Measurements from ENCODE around the gene DGCR6L.
"Not testable (repeated sequence)": the region's sequence is repeated elsewhere in the genome, so short reads cannot be mapped to it uniquely, and the experiment has no call there.

The DGCR6L gene

DNA sequence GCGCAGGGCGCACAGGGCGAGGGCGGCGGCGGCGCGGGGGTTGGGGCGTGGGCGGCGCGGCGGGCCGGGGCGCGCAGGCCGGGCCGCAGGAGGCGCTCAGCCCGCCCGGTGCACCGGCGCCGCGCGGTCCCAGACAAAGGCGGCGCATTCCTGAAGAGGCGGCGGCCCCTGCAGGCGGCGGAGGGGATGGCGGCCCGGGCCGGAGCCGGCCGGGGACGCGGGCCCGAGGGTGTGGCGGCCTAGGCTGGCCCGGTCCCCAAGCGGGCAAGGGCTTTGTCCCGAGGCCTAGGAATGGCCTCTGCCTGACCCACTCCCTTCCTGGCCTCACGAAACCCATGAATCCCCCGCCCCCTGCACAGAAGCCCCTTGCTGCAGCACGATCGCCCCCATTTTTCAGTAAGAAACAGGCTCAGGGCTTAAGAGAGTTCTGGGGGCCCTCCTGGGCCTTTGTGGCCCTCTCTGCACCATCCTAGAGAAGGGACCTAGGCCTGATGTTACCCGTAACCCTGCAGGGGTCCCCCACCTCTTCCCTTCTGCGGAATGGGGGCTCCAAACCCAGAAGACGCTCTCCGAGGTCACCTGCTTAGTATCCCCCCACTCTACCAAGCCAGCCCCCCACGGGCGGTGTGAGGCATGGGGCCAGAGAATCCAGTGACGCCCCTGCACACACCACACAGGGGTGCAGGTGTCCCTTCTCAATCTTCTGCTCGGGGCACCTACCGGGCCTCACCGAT lies 51.4 kb downstream of the DGCR6L start, which contains the start of gene RTN4R:
Gene RTN4R (minus strand): TSS at position 40 of the 734 bp plus-strand sequence. CDS start 226 bp downstream, outside the sequence.
- peak; percentile 81 for DNase-seq
- Histone ChIP-seq H3K4me3 (ENCODE audit: low read depth, low read length) (peak within 1 kb of the TSS; percentile 49), H3K4me1 (no peaks in the 10 kb centered on the region), H3K9me3 (no peaks in the 10 kb centered on the region), H3K36me3 (no peaks in the 10 kb centered on the region), H3K27me3 (no peaks in the 10 kb centered on the region)
- TF ChIP-seq, protein P1, sequence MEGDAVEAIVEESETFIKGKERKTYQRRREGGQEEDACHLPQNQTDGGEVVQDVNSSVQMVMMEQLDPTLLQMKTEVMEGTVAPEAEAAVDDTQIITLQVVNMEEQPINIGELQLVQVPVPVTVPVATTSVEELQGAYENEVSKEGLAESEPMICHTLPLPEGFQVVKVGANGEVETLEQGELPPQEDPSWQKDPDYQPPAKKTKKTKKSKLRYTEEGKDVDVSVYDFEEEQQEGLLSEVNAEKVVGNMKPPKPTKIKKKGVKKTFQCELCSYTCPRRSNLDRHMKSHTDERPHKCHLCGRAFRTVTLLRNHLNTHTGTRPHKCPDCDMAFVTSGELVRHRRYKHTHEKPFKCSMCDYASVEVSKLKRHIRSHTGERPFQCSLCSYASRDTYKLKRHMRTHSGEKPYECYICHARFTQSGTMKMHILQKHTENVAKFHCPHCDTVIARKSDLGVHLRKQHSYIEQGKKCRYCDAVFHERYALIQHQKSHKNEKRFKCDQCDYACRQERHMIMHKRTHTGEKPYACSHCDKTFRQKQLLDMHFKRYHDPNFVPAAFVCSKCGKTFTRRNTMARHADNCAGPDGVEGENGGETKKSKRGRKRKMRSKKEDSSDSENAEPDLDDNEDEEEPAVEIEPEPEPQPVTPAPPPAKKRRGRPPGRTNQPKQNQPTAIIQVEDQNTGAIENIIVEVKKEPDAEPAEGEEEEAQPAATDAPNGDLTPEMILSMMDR (IDR thresholded peaks at IDR 0.05; ENCODE audit: low read depth, low read length): peak; percentile 44

DNA sequence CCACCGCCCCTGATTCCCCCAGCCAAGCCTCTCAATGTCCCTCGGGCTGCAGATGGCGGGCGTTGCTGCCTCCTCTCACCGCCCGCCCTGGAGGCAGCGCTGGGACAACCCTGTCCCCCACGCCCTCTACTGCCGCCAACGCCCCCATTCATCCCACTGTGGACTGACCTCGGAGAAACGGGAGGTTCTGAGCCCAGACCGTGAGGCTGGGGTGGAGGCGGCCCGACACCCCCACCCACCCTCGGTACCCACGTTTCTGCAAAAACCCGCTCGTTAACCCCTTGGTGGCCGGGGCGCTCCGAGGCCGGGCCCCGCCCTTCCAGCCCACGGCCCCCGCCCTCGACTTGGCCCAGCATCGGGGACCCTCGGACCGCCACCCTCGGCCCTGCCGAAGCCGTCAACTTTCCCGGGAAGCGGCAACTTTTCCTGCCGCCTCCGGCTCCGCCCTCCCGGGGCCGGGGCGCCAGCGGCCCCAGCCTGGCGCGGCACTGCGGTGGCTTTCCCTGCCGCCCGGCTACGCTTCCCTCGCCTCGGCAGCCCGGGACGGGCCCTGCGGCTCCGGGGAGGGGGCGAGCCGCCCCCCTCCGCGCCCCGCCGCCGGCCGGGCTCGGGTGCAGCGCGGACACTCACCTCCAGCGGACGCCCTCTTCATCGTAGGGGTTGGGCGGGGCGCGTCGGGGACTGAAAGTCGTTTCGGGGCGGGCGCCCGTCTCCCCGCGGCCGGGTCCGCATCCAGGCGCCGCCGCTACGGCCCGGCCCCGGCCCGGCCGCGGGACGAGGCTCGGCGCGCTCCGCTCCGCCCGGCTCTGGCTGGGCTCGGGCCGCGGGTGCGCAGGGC lies 52.2 kb downstream of the DGCR6L start:
- no peak for DNase-seq
- H3K4me1 ChIP-seq: no peaks in the 10 kb centered on the region
- H3K36me3 ChIP-seq: no peaks in the 10 kb centered on the region
- TF ChIP-seq, protein P1 (IDR thresholded peaks at IDR 0.05; ENCODE audit: low read depth, low read length): no peak
- no peaks in the 10 kb centered on the region for H3K9me3 ChIP-seq
- H3K4me3 ChIP-seq (ENCODE audit: low read depth, low read length): peak overlapping the region; percentile 49
- no peaks in the 10 kb centered on the region for H3K27me3 ChIP-seq

DNA sequence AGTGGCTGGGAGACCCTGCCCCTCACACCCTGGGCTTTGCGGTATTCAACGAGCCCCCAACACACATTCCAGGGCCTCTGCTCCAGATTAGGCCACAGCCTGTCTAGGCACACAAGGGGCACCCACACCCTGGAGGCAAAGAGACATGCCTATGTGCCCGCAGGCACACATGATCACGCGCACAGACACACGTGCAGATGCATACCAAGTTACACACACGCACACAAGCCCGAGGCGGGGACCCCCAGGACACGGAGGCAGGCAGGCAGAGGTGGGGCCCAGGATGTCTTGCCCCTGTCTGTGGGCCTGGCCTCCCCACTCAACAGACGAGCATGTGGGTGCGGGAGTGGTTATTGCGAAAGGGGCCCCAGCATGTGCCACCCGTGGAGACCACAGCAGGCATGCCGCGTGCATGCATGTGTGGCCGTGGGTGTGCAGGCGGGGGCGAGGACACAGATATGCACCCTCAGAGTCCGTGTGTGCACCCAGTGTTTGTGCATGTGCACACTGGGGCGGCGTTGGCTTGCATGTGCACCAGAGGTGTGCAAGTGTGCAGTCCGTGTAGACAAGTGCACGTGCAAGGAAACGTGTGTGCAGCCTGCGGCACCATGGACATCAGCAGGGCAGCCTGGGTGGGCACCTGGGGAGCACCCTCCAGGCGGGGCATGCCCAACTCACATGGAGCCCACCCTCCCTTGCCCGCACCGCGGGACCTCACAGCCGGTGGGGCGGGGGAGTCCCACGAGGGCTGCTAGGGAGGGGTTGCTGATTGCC lies 53.0 kb downstream of the DGCR6L start:
- not testable (repeated sequence) for H3K9me3 ChIP-seq, H3K27me3 ChIP-seq, H3K36me3 ChIP-seq, DNase-seq, H3K4me1 ChIP-seq
- peak overlapping the region; percentile 49 for H3K4me3 ChIP-seq (ENCODE audit: low read depth, low read length)

DNA sequence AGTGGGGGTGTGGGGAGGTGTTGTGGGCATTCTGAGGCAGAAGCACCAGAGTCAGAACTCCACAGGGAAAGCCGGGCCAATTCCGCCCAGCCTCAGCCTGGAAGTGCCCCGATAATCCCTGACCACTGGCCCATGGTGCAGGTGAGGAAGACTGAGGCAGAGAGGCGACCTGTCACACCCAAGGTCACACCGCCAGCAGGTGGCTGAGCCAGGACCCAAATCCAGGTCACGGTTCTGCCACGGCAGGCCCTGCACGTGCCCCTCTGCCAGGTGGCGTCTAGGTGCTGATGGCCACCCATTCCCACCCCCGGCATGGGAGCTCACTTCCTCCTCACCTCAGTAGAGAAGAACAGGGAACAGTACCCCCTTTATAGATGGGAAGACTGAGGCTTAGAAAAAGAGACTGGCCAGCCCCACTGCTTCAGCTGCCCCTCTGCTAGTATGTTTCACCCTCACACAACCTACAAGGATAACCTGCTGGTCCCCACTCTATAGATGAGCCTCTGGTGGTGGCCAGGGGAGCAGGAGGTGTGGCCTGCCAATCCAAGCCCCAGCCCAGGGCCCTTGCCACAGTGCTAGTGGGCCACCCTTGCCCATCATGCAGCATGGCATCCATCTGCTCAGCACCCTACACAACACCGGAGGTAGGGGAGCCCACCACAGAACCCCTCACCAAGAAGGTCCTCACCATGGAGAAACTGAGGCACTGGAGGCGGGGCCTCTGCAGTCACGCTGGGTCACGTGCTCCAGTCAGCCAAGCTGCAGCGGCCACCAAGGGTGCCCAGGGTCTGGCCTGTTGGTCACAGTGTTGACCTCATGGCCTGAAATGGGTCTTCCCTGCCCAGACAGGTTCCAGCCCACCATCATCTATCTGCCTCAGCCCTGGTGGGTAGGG lies 53.8 kb downstream of the DGCR6L start:
- not testable (repeated sequence) for DNase-seq; H3K9me3 ChIP-seq; H3K27me3 ChIP-seq; H3K4me3 ChIP-seq (ENCODE audit: low read depth, low read length); H3K36me3 ChIP-seq; H3K4me1 ChIP-seq

DNA sequence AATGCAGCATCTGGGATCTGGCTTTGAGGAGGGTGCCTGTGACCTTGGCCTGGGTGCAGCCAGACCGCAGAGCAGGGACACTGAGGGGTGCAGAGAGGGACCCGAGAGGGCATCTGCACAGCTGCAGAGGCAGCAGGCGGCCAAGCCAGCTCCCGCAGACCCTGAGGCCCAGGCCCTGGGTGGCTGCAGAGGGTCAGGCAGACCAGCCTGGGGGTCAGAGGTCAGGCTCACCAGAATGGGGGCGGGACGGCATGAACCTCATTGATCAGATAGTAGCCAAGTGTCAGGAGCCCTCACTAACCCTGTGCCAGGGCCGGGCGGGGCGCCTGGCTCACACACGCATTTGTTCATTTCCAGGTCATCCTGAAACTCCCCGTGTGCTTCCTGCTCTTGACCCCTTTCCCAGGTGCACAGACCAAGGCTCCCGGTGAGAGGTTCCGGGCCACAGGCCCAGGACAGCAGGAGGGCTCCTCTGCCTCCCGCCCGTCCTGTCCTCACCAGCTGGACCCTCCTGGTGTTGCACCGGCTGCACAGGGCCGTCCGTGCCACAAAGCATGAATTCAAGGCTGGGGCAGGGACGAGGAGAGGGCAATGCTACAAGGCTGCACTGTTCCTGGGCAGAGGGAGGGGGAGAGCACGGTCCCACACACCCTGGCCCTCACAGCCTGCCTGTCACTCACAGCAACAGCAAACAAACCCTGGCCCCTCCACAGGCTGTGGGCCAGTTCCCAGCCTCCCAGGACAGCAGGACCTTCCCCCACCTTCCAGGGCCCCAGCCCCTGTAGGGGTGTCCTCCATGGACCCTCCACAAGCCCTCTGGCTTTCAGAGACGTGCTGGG lies 55.0 kb downstream of the DGCR6L start:
- Histone ChIP-seq H3K36me3 (no peaks in the 10 kb centered on the region), H3K4me3 (ENCODE audit: low read depth, low read length) (no peak overlapping the region), H3K9me3 (no peaks in the 10 kb centered on the region), H3K4me1 (no peaks in the 10 kb centered on the region), H3K27me3 (no peaks in the 10 kb centered on the region)
- DNase-seq: no peak
- TF ChIP-seq, protein P1 (IDR thresholded peaks at IDR 0.05; ENCODE audit: low read depth, low read length): no peak
